ENCODE results near the gene APOL4.
"Not testable (repeated sequence)": the region's sequence is repeated elsewhere in the genome, so short reads cannot be mapped to it uniquely, and the experiment has no call there.

DNA sequence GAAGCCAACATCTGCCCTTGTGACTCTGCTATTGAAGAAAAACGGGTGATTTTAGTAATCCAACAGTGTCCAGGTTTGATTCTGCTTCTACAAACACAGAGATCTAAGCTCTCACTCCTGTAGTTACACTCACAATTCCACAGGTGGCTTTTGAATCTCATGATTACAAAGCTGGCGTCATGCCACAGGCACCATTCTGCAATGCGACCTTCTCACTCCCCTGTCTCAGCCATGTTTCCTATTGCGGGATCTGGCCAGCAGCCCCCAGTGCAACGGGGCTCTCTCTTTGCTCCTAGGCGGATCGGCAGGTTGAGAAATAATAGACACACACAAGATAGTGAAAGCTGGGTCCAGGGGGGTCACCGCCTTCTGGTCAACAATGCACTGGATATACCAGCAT, 1.3 kb upstream of the APOL4 start:
- TF ChIP-seq EP300 (IDR thresholded peaks at IDR 0.05): not testable (repeated sequence)
- TF ChIP-seq, protein P1, sequence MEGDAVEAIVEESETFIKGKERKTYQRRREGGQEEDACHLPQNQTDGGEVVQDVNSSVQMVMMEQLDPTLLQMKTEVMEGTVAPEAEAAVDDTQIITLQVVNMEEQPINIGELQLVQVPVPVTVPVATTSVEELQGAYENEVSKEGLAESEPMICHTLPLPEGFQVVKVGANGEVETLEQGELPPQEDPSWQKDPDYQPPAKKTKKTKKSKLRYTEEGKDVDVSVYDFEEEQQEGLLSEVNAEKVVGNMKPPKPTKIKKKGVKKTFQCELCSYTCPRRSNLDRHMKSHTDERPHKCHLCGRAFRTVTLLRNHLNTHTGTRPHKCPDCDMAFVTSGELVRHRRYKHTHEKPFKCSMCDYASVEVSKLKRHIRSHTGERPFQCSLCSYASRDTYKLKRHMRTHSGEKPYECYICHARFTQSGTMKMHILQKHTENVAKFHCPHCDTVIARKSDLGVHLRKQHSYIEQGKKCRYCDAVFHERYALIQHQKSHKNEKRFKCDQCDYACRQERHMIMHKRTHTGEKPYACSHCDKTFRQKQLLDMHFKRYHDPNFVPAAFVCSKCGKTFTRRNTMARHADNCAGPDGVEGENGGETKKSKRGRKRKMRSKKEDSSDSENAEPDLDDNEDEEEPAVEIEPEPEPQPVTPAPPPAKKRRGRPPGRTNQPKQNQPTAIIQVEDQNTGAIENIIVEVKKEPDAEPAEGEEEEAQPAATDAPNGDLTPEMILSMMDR (IDR thresholded peaks at IDR 0.05): not testable (repeated sequence)

Data from sigmoid colon (tissue), 4 donors.